ENCODE results near the gene LST1.

LST1 gene

DNA sequence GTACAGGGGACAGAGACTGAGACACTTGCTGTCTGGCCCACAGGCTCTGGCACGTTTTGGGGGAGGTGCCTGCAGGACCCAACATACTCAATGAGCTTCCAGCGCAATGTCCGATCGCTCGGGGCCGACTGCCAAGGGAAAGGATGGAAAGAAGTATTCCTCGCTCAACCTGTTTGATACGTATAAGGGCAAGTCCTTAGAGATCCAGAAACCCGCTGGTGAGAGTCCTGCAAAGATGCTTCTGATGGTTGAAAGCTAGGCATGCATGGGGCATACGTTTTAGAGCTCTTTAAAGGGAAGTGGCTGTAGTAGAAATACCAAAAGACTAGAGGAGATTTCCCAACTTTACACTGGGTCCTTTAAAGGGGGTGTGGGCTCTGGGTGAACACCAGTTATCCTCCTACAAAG, 36.6 kb downstream of the LST1 start:
- no peak for ATAC-seq
- TF ChIP-seq ZNF70 (CRISPR knock-in tag; IDR thresholded peaks at IDR 0.05) (no peak), CSDC2 (CRISPR knock-in tag; IDR thresholded peaks at IDR 0.05) (no peak), ZFP30 (CRISPR knock-in tag; IDR thresholded peaks at IDR 0.05) (no peak), ISL1 (CRISPR knock-in tag; IDR thresholded peaks at IDR 0.05) (no peak)
- TF ChIP-seq, protein P1, sequence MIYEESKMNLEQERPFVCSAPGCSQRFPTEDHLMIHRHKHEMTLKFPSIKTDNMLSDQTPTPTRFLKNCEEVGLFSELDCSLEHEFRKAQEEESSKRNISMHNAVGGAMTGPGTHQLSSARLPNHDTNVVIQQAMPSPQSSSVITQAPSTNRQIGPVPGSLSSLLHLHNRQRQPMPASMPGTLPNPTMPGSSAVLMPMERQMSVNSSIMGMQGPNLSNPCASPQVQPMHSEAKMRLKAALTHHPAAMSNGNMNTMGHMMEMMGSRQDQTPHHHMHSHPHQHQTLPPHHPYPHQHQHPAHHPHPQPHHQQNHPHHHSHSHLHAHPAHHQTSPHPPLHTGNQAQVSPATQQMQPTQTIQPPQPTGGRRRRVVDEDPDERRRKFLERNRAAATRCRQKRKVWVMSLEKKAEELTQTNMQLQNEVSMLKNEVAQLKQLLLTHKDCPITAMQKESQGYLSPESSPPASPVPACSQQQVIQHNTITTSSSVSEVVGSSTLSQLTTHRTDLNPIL (CRISPR knock-in tag; IDR thresholded peaks at IDR 0.05; ENCODE audit: low read depth) = no peak
- TF ChIP-seq, protein P2, sequence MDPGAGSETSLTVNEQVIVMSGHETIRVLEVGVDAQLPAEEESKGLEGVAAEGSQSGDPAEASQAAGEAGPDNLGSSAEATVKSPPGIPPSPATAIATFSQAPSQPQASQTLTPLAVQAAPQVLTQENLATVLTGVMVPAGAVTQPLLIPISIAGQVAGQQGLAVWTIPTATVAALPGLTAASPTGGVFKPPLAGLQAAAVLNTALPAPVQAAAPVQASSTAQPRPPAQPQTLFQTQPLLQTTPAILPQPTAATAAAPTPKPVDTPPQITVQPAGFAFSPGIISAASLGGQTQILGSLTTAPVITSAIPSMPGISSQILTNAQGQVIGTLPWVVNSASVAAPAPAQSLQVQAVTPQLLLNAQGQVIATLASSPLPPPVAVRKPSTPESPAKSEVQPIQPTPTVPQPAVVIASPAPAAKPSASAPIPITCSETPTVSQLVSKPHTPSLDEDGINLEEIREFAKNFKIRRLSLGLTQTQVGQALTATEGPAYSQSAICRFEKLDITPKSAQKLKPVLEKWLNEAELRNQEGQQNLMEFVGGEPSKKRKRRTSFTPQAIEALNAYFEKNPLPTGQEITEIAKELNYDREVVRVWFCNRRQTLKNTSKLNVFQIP (CRISPR knock-in tag; IDR thresholded peaks at IDR 0.05; ENCODE audit: borderline replicate concordance, low read depth) = no peak

DNA sequence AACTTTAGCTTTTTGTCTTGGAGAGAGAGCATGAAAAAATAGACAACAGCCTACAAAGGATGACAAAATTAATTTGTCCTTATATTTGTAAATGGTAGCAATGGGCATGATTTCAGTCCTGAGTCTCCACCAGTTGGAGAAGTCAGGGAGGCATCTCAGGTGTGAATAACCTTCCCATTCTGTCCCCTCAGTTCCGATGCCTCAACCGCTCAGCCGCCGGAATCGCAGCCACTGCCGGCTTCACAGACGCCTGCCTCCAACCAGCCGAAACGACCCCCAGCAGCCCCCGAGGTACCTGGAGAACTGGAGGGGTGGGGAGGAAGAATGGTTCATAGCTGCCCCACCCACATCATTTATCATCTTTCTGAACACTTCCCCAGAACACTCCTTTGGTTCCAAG, 38.0 kb downstream of the LST1 start:
- no peak for ATAC-seq

DNA sequence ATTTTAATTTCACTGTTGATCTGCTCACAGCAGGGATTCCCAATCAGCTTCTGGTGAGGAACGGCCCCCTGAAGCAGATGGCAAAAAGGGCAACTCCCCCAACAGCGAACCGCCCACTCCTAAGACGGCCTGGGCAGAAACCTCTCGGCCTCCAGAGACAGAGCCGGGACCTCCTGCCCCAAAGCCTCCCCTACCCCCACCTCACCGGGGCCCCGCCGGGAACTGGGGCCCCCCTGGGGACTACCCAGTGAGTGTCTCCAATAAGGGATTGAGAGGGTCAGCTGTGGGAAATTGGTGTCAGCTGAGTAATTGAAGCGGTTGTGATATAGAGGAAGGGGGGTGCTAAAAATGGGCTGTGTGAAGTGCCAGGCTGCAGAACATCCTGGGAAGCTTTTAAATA, 40.9 kb downstream of the LST1 start:
- no peak for TF ChIP-seq ZFP30 (CRISPR knock-in tag; IDR thresholded peaks at IDR 0.05)
- TF ChIP-seq, protein P2 (CRISPR knock-in tag; IDR thresholded peaks at IDR 0.05; ENCODE audit: borderline replicate concordance, low read depth) = no peak
- TF ChIP-seq, protein P3, sequence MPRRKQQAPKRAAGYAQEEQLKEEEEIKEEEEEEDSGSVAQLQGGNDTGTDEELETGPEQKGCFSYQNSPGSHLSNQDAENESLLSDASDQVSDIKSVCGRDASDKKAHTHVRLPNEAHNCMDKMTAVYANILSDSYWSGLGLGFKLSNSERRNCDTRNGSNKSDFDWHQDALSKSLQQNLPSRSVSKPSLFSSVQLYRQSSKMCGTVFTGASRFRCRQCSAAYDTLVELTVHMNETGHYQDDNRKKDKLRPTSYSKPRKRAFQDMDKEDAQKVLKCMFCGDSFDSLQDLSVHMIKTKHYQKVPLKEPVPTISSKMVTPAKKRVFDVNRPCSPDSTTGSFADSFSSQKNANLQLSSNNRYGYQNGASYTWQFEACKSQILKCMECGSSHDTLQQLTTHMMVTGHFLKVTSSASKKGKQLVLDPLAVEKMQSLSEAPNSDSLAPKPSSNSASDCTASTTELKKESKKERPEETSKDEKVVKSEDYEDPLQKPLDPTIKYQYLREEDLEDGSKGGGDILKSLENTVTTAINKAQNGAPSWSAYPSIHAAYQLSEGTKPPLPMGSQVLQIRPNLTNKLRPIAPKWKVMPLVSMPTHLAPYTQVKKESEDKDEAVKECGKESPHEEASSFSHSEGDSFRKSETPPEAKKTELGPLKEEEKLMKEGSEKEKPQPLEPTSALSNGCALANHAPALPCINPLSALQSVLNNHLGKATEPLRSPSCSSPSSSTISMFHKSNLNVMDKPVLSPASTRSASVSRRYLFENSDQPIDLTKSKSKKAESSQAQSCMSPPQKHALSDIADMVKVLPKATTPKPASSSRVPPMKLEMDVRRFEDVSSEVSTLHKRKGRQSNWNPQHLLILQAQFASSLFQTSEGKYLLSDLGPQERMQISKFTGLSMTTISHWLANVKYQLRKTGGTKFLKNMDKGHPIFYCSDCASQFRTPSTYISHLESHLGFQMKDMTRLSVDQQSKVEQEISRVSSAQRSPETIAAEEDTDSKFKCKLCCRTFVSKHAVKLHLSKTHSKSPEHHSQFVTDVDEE (CRISPR knock-in tag; IDR thresholded peaks at IDR 0.05) = no peak
- no peak for TF ChIP-seq SNAI2 (CRISPR knock-in tag; IDR thresholded peaks at IDR 0.05)
- ATAC-seq = no peak

More for the DNA sequence above, 38.0 kb downstream of the LST1 start:
- TF ChIP-seq, protein P3 (CRISPR knock-in tag; IDR thresholded peaks at IDR 0.05) = no peak
- TF ChIP-seq SNAI2 (CRISPR knock-in tag; IDR thresholded peaks at IDR 0.05) = no peak
- TF ChIP-seq ARNTL (CRISPR knock-in tag; IDR thresholded peaks at IDR 0.05; ENCODE audit: borderline replicate concordance, low read depth) = no peak
- TF ChIP-seq CSDC2 (CRISPR knock-in tag; IDR thresholded peaks at IDR 0.05) = no peak
- TF ChIP-seq ZFP3 (CRISPR knock-in tag; IDR thresholded peaks at IDR 0.05) = no peak

DNA sequence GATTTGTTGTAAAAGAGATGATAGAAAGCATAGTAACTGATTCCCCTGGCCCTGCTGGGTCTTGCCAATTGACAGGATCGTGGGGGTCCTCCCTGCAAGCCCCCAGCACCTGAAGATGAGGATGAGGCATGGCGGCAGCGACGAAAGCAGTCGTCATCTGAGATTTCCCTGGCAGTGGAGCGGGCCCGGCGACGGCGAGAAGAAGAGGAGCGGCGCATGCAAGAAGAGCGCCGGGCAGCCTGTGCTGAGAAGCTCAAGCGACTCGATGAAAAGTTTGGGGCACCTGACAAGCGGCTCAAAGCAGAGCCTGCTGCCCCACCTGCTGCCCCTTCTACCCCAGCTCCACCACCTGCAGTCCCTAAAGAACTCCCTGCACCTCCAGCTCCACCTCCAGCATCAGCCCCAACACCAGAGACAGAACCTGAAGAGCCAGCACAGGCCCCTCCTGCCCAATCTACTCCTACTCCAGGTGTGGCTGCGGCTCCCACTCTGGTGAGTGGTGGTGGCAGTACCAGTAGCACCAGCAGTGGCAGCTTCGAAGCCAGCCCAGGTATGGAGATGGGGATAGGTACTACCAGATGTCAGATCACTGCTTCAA, 41.7 kb downstream of the LST1 start:
- no peak for ATAC-seq
- no peak for TF ChIP-seq ARNTL (CRISPR knock-in tag; IDR thresholded peaks at IDR 0.05; ENCODE audit: borderline replicate concordance, low read depth)
- no peak for TF ChIP-seq BACH2 (CRISPR knock-in tag; IDR thresholded peaks at IDR 0.05; ENCODE audit: borderline replicate concordance)
- TF ChIP-seq RARB (CRISPR knock-in tag; IDR thresholded peaks at IDR 0.05) = no peak
- no peak for TF ChIP-seq TCF4 (CRISPR knock-in tag; IDR thresholded peaks at IDR 0.05; ENCODE audit: borderline replicate concordance)
- no peak for TF ChIP-seq ZFP3 (CRISPR knock-in tag; IDR thresholded peaks at IDR 0.05)
- TF ChIP-seq SNAI2 (CRISPR knock-in tag; IDR thresholded peaks at IDR 0.05) = no peak
- TF ChIP-seq GLIS3 (CRISPR knock-in tag; IDR thresholded peaks at IDR 0.05) = no peak
- TF ChIP-seq ZNF8 (CRISPR knock-in tag; IDR thresholded peaks at IDR 0.05) = no peak
- TF ChIP-seq, protein P4, sequence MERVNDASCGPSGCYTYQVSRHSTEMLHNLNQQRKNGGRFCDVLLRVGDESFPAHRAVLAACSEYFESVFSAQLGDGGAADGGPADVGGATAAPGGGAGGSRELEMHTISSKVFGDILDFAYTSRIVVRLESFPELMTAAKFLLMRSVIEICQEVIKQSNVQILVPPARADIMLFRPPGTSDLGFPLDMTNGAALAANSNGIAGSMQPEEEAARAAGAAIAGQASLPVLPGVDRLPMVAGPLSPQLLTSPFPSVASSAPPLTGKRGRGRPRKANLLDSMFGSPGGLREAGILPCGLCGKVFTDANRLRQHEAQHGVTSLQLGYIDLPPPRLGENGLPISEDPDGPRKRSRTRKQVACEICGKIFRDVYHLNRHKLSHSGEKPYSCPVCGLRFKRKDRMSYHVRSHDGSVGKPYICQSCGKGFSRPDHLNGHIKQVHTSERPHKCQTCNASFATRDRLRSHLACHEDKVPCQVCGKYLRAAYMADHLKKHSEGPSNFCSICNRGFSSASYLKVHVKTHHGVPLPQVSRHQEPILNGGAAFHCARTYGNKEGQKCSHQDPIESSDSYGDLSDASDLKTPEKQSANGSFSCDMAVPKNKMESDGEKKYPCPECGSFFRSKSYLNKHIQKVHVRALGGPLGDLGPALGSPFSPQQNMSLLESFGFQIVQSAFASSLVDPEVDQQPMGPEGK (CRISPR knock-in tag; IDR thresholded peaks at IDR 0.05; ENCODE audit: borderline replicate concordance) = no peak

Measured in SK-N-SH treated with all-trans-retinoic acid at 6 μM for 48 hours (cell line).